GM03348 (cell line): ENCODE results near the gene VOPP1.
A peak's percentile ranks its signal among the peaks of the same experiment; 100 is the strongest.

Experiments used
- DNase-seq: peaks from one replicate; pipeline ENCODE4 v3.0.0; 2012; ENCODE audit warnings: low spot score

VOPP1 gene

GRCh38 chr7:55532150-55532917 is 40.0 kb downstream of the VOPP1 start:
- DNase-seq = no peak

GRCh38 chr7:55531536-55531935 is 40.8 kb downstream of the VOPP1 start:
- DNase-seq = no peak

- no peak for DNase-seq
Measured at GRCh38 chr7:55527307-55527706, 45.0 kb downstream of the VOPP1 start.

GRCh38 chr7:55526770-55527169 is 45.5 kb downstream of the VOPP1 start:
- no peak for DNase-seq

GRCh38 chr7:55526329-55526728 is 46.0 kb downstream of the VOPP1 start:
- DNase-seq = no peak

- no peak for DNase-seq
Measured at GRCh38 chr7:55524558-55525310, 47.6 kb downstream of the VOPP1 start.

GRCh38 chr7:55523366-55523765 is 48.9 kb downstream of the VOPP1 start:
- DNase-seq = peak; percentile 42

GRCh38 chr7:55521917-55522902 is 50.1 kb downstream of the VOPP1 start:
- no peak for DNase-seq

GRCh38 chr7:55521512-55521911 is 50.8 kb downstream of the VOPP1 start:
- DNase-seq = no peak

- no peak for DNase-seq
Measured at GRCh38 chr7:55520426-55521140, 51.7 kb downstream of the VOPP1 start.

GRCh38 chr7:55518836-55519235 is 53.5 kb downstream of the VOPP1 start:
- no peak for DNase-seq

GRCh38 chr7:55517936-55518689 is 54.2 kb downstream of the VOPP1 start:
- DNase-seq = no peak

GRCh38 chr7:55517191-55517633 is 55.1 kb downstream of the VOPP1 start:
- no peak for DNase-seq

- DNase-seq = no peak
Measured at GRCh38 chr7:55516409-55516808, 55.9 kb downstream of the VOPP1 start.

- no peak for DNase-seq
Measured at GRCh38 chr7:55515569-55516279, 56.6 kb downstream of the VOPP1 start.

GRCh38 chr7:55514546-55515265 is 57.6 kb downstream of the VOPP1 start:
- DNase-seq = no peak

GRCh38 chr7:55513868-55514267 is 58.4 kb downstream of the VOPP1 start:
- no peak for DNase-seq

GRCh38 chr7:55512635-55513191 is 59.6 kb downstream of the VOPP1 start:
- DNase-seq = no peak

GRCh38 chr7:55510621-55511020 is 61.7 kb downstream of the VOPP1 start:
- no peak for DNase-seq
